Keratinocyte (primary cell): ENCODE results near the gene CLCN3.

Experiments used
- EZH2 ChIP-seq: IDR thresholded peaks from one replicate; pipeline ENCODE4 v1.6.1; 2012; ENCODE audit warnings: inconsistent platforms, mild to moderate bottlenecking, low read length, moderate library complexity
- TF ChIP-seq, protein P1 (sequence below), 3 experiments: IDR thresholded peaks in 1 of 3; conservative IDR thresholded peaks in 1 of 3; optimal IDR thresholded peaks in 1 of 3; 2 replicates in 2 of 3; 3 replicates in 1 of 3; pipeline versions ENCODE3 to v1.5.1; 2011; ENCODE audit warnings: low read length in 3 of 3, mild to moderate bottlenecking in 3 of 3, moderate library complexity in 2 of 3, control low read depth in 1 of 3, inconsistent platforms in 1 of 3; ENCODE audit not compliant: insufficient read depth in 2 of 3; ENCODE audit errors: extremely low read depth in 1 of 3

DNA sequence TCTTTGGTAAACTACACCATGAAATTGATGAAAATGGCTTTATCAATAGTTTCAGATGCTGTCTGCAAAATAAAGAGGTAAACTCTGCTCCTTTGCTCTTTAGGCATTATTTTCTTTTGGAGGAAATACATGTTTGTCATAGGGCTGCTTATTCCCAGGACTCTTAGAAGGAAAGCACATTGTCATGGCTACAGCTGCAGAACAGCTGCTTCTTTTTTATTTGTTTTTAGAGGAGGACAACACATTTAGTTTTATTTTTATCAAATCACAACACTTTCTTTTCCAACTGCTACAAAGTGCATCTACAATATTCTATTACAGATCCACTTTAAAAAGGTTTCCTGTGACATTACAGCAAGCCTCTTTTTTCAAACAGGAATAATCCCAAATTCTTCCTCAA, 150.0 kb downstream of the CLCN3 start:
- TF ChIP-seq, protein P1, sequence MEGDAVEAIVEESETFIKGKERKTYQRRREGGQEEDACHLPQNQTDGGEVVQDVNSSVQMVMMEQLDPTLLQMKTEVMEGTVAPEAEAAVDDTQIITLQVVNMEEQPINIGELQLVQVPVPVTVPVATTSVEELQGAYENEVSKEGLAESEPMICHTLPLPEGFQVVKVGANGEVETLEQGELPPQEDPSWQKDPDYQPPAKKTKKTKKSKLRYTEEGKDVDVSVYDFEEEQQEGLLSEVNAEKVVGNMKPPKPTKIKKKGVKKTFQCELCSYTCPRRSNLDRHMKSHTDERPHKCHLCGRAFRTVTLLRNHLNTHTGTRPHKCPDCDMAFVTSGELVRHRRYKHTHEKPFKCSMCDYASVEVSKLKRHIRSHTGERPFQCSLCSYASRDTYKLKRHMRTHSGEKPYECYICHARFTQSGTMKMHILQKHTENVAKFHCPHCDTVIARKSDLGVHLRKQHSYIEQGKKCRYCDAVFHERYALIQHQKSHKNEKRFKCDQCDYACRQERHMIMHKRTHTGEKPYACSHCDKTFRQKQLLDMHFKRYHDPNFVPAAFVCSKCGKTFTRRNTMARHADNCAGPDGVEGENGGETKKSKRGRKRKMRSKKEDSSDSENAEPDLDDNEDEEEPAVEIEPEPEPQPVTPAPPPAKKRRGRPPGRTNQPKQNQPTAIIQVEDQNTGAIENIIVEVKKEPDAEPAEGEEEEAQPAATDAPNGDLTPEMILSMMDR (optimal IDR thresholded peaks at IDR 0.05 in 1 of 3, IDR thresholded peaks at IDR 0.05 in 1 of 3, conservative IDR thresholded peaks at IDR 0.05 in 1 of 3; ENCODE audit: extremely low read depth in 1 of 3, insufficient read depth in 2 of 3, low read length in 3 of 3): no peak
- TF ChIP-seq EZH2: no peak
